Measurements from ENCODE around the gene ZSCAN5B. TPM values are rescaled to one million over a fixed set of nuclear protein-coding genes. Genes with fewer than 3 reads are reported as not detected.

Gene ZSCAN5B
- polyA plus RNA-seq, 4 donors: 0.06 TPM; not detected in 3

DNA sequence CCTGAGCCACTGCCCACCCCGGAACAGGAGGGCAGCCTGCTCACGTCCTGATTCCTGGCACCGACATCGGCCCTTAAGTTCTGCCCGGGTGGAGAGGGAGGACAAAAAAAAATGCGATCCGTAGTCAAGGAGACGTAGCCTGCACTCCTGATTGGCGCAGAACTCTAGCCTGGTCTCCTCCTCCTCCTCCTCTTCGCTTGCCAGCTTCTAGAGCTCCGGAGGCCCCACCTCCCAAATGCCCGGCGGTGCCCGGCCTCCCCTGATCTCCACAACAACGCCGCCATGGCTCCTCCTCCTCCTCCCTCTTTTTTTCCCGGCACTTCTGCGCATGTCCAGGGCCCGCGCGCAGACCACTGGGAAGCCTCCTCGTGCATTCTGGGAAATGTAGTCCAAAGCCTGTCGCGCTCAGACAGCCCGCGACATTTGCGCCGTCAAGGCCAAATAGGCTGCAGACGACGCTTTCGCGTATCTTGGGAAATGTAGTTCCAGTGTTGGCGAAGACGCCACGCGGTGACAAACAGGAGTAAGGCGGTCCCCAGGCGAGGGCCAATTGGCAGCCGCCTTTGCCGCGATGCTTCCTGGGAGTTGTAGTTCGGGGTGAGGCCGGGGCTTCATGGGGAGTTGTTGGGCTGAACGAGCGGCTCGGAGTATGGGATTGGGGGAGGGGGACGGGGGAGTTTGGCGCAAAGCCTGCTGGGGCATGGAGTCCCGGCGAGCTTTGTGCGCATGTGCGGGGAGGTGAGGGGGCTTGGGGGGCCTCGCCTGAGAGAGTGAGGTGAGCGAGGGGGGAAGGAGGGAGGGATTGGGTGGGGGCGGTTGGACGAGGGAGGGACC, 56.8 kb downstream of the ZSCAN5B start, which contains the start of gene ZNF444:
Gene ZNF444, plus strand, starts transcription at position 705 of the 834 bp plus-strand sequence. CDS start 5,625 bp downstream, outside the sequence.
- Histone ChIP-seq H3K4me1 (ENCODE audit: control insufficient read depth in 3 of 3, insufficient read depth in 2 of 3, low read depth in 1 of 3, low read length in 2 of 3) (peaks cover 0 to 23% (median 7%) of the 10 kb centered on the region in 3 donors), H3K27ac (ENCODE audit: low read depth in 1 of 3, low read length in 2 of 3) (peak within 1 kb of the TSS; percentile 69 to 86 (median 83)), H3K36me3 (ENCODE audit: control insufficient read depth in 3 of 3, insufficient read depth in 2 of 3, low read depth in 1 of 3, low read length in 3 of 3) (peaks cover 0 to 16% (median 0%) of the 10 kb centered on the region in 3 donors), H3K4me3 (ENCODE audit: low read depth in 1 of 3, low read length in 3 of 3) (peak within 1 kb of the TSS; percentile 45 to 63 (median 61)), H3K9me3 (ENCODE audit: control insufficient read depth in 2 of 2, insufficient read depth in 1 of 2, low read depth in 1 of 2, low read length in 1 of 2) (no peaks in the 10 kb centered on the region), H3K27me3 (ENCODE audit: control insufficient read depth in 3 of 3, insufficient read depth in 3 of 3, low read length in 3 of 3) (no peaks in the 10 kb centered on the region)
- WGBS, 3 donors: 0 to 1% (median 0%) methylated on average over 52 to 56 of the region's 56 CpGs
- DNase-seq (peak; percentile 99 to 100), FAIRE-seq (peak; percentile 91)

DNA sequence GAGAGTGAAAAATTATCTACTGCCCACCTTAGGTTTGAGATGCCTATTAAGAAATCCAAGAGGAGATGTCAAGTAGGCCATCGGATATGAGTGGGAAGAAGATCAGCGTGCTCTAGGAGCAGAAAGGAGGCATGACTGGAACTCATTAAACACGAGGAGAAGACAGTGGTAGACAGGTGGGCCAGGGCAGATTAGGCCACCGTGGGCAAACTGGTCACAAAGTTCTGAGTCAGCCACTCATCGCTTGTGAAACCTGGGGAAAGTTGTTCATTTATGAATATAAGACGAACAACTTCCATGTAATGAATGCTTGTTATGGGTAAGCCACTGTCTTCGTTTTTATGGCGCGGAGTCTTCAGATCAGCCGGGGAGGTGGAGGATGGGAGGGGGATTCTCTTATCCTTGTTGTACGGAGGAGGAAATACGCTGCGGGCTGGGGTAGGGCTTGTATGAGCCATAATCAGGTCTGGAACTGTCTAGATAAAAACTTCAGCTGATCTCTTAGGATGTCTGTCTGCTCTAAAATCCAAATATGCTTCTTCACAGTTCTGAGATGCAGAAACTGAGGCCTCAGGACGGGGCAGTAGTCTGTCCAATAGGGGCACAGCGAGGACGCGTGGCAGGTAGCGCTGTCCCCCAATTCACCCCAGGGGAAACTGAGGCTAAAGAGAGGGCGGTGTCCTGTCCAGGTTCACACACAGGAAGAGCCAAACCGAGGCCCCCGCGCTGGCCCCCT, 57.6 kb downstream of the ZSCAN5B start:
- Histone ChIP-seq H3K27ac (ENCODE audit: low read depth in 1 of 3, low read length in 2 of 3) (peak overlapping the region; percentile 69 to 86 (median 83)), H3K4me1 (ENCODE audit: control insufficient read depth in 3 of 3, insufficient read depth in 2 of 3, low read depth in 1 of 3, low read length in 2 of 3) (peaks cover 0 to 20% (median 7%) of the 10 kb centered on the region in 3 donors), H3K27me3 (ENCODE audit: control insufficient read depth in 3 of 3, insufficient read depth in 3 of 3, low read length in 3 of 3) (no peaks in the 10 kb centered on the region), H3K4me3 (ENCODE audit: low read depth in 1 of 3, low read length in 3 of 3) (peak overlapping the region; percentile 10 to 63 (median 61)), H3K36me3 (ENCODE audit: control insufficient read depth in 3 of 3, insufficient read depth in 2 of 3, low read depth in 1 of 3, low read length in 3 of 3) (peaks cover 0 to 13% (median 0%) of the 10 kb centered on the region in 3 donors), H3K9me3 (ENCODE audit: control insufficient read depth in 2 of 2, insufficient read depth in 1 of 2, low read depth in 1 of 2, low read length in 1 of 2) (no peaks in the 10 kb centered on the region)
- no peak for FAIRE-seq
- peak in 1 of 2 donors; percentile 34 for DNase-seq
- 25 to 29% (median 26%) methylated on average over 22 of the region's 22 CpGs for WGBS, 3 donors

Other genes with a start within 250 kb of the ZSCAN5B start
- gene NLRP8, start 250.0 kb downstream of the ZSCAN5B start, polyA plus RNA-seq: not detected
- gene NLRP5, start 211.0 kb downstream of the ZSCAN5B start, polyA plus RNA-seq: not detected
- gene ZNF787, start 76.5 kb downstream of the ZSCAN5B start, polyA plus RNA-seq: 10 to 100 TPM; 29.9 to 34.9 (median 31.8) TPM
- gene ZNF444, start 56.5 kb downstream of the ZSCAN5B start, polyA plus RNA-seq: 10 to 100 TPM; 20.1 to 40.6 (median 25.3) TPM
- gene GALP, start 21.8 kb downstream of the ZSCAN5B start, polyA plus RNA-seq: not detected
- not detected for gene ZSCAN5C, start 4.5 kb upstream of the ZSCAN5B start, polyA plus RNA-seq
- 1 to 10 TPM in 2 of 4 donors, not detected in 2; 1.4 to 1.7 TPM for gene EDDM13, start 75.0 kb upstream of the ZSCAN5B start, polyA plus RNA-seq
- gene ZSCAN5A, start 117.1 kb upstream of the ZSCAN5B start, polyA plus RNA-seq: 10 to 100 TPM in 1 of 4 donors, 1 to 10 TPM in 3; 5.4 to 10.4 (median 7.5) TPM
- gene ZNF582, start 195.8 kb upstream of the ZSCAN5B start, polyA plus RNA-seq: 1 to 10 TPM in 3 of 4 donors, under 1 TPM in 1; 0.45 to 5.6 (median 1.8) TPM
- gene ZNF583, start 206.5 kb upstream of the ZSCAN5B start, polyA plus RNA-seq: 1 to 10 TPM in 2 of 4 donors, under 1 TPM in 2; 0.45 to 4.1 (median 0.96) TPM